Fibroblast of peridontal ligament (primary cell): ENCODE results near the gene JAZF1.

Experiments
- DNase-seq: peaks from one replicate; pipeline ENCODE4 v3.0.0-alpha.2; 2010; ENCODE audit errors: extremely low read depth

JAZF1 gene

DNA sequence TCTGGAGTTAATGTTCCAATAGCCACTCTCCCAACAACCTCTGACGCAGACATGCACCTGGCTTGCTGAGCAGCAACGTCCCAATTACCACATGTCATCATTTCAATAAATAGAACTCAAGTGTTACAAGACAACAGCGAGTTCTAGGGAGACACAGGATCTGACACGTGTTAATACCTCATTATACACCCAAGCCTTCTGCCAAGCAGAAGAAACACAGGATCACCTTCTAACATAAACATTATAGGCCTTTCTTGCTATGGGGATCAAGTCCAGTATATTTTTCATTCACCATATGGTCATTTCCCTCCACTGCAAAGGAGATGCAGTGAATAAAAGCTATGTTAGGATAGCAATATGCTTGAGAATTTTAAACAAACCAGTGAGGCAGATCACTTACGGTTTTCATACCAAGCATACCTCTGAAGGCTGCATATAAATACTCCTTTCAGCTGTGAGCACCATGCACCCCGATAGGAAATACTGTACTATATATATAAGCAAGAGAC is 74.2 kb downstream of the JAZF1 start:
- DNase-seq: peak; percentile 49

- DNase-seq: no peak
Measured at GRCh38 chr7:28105234-28105633, 75.4 kb downstream of the JAZF1 start.

- no peak for DNase-seq
Measured at GRCh38 chr7:28104811-28105210, 75.8 kb downstream of the JAZF1 start.

GRCh38 chr7:28104041-28104541 is 76.5 kb downstream of the JAZF1 start:
- DNase-seq: no peak

GRCh38 chr7:28102797-28103196 is 77.8 kb downstream of the JAZF1 start:
- DNase-seq: peak; percentile 55

DNA sequence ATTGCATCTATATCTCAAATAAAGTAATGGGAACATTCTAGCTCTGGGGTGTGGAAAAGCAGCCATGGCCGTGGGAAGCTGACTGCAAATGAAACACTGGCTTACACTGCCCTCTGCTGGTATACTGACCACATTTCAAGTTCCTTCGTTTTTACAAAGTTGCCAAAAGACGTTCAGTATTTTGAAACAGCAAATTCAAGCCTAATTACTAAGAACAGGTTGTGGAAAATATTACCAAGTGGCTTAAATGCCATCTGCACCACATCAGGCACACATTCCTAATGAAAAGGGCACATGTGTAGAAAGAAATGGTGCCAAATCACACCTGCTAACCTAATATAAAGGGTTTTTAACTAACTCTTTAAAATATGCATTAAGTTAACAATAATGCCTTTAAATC is 83.9 kb downstream of the JAZF1 start:
- peak; percentile 83 for DNase-seq

DNA sequence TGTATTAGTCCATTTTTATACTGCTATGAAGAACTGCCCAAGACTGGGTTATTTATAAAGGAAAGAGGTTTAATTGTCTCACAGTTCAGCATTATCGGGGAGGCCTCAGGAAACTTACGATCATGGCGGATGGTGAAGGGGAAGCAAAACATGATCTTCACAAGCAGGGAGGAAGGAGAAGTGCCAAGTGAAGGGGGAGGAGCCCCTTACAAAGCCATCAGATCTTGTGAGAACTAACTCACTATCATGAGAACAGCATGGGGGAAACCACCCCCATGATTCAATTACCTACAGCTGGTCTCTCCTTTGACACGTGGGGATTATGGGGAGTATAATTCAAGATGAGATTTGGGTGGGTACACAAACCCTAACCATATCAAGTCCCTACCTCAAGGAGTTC is 85.4 kb downstream of the JAZF1 start:
- DNase-seq: no peak

- peak; percentile 70 for DNase-seq
Measured at GRCh38 chr7:28093623-28094232, 86.9 kb downstream of the JAZF1 start.

DNA sequence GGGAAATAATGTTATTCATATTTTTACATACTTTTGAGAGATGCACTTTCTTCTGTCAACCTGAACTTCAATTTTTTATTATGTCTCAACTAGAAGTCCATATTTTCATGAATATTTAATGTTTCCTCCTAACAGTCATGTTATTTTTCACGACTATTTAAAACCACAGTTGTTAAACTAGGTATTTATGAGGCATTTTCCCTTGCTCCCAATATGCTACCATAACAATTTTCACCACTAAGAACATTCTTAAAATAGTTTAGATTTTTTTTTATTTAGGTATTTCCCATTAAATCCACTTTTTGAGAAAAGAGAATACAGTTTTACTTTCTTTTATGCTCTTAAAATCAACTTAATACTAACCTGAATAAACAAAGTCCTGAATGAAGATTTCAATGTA is 89.4 kb downstream of the JAZF1 start:
- no peak for DNase-seq

DNA sequence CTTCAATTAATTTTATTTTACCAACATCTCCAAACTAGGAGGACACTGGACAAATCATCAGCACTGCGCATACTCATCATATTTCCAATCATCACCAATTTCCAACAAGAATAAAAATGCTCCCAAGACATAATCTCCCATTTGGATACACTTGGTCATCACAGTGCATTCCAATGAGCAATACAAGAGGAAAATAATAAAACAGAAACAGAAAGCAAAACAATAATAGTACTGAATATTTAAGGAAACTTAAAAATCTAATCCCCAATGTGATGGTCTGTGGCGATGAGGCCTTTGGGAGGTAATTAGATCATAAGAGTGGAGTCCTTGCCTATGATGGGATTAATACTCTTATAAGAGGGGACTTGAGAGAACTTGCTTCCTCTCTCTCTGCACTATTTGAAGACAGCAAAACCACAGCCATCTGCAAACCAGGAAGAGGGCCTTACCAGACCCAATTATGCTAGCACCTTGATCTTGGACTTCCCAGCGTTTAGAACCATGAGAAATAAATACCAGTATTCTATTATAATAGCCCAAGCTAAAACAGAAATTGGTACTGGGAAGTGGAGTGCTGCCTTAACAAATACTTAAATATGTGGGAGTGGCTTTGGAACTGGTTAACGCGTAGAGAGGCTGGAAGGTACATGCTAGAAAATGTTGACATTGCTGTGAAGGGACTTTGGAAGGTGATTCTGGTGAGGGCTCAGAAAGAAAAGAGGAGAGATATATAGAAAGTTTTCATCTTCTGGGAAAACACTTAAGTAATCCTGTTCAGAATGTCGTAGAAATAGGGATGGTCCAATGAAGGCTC is 91.5 kb downstream of the JAZF1 start:
- DNase-seq: no peak

DNA sequence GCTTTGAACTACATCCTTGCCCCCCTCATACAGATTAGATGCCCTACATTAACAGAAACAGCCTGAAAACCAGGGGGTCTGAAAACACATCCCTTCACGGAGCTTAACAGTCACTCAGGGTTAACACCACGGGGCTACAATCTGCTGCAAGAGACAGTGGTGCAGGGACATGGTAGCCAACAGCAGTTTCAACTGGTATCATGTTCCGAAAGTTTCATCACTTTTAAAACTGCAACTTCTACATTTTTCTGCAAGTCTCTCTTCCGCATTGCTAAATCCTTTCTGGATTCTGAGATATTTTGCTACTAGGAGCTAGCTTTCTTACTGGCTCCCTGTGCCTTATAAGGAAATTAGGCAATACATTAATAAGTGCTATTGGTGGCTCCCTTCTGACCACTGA is 92.6 kb downstream of the JAZF1 start:
- peak; percentile 45 for DNase-seq

- DNase-seq: no peak
Measured at GRCh38 chr7:28086198-28086597, 94.4 kb downstream of the JAZF1 start.

DNA sequence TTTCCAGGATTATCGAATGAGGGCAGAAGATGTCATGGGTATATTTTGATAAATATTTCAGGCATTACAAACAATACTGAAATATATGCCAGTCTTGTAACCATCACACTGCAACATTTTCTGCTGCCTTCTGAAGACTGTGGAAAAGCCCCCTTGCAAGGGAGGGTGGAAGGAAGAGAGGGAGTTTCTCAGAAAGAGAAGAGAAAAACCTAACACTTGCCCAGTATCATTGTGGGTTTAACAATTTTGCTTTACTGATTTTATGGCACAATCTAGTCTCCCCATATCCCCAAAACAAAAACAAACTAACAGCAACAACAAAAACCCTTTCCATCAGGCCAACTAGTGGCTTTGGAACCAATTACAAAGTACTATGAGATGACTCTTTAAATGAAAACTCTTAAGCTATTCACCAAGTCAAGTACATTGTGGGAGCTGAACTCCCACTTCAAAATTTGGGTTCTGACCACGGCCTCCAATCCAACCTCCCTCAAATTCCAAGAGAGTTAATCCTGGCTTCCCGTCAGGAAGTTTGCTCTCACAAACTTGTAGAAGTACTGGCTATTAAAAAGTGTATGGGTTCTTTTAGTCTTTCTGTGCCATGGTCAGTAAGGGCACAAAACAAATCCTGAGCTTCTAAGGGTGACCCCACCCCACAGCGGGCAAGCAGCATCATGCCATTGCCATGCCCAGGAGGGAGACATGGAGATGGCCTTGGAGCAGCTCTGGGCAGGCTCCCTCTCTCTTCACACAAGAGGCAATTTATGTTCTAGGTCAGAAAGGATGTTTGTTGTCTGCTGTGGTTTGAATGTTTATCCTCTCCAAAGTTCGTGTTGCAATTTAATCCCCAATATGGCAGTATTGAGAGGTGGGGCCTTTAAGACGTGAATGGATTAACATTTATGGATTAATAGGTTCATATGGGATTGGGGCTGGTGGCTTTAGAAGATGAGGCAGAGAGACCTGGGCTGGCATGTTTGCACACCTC is 96.3 kb downstream of the JAZF1 start:
- peak; percentile 23 for DNase-seq

DNA sequence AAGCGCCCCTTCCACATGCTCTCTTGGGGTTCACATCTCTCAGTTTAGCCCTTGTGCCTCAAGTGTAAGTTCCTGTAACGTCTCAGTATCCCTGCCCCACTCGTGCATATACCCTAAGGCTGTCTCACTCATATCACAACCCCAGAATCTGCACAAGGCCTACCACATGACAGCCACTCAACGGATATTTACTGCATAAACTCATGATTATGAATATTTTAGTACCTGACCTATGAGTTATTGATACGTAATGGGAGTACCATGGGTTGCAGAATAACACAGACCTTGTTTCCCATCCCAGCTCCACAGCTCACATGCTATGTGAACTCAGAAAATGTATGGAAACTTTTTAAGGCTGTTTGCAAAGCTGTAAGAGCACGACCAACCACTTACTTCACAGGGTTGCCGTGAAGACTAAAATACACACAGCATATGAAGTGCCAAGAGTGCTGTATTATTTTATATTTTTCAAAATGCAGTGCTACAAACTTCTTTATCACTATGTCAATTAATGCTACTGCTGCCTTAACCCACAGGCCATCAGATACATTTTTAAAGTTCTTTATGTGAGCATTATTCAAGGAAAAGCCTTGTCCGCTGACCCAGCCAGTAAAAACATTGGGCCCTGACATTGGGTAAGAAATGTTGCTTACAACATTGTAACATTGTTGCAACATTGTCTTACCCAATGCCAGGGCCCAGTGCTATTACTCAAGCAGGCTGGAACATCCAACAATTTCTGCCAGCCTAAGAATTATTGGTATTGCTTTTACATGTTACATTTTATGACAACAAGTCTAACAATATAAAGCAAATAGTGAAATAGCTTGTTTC is 97.2 kb downstream of the JAZF1 start:
- DNase-seq: peak; percentile 90

DNA sequence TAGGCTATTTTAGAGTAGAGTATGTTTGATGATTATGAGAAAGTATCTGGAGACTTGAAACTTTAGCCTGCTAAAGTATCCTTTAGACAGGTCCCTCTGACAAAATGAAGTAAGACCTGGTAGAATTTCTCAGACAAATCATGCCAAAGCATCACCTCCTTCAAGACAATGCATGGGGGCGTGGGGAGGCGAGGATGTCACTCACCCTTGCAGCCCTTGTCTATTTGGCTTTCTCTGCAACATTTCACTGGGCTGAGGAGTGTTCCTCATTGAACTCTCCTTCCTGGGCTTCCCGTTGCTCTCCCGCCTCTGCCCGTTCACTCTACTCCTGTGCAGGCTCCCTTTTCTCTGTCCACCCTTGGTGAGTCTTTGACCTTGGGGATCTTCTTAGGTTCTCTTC is 98.5 kb downstream of the JAZF1 start:
- no peak for DNase-seq

- DNase-seq: no peak
Measured at GRCh38 chr7:28081016-28081415, 99.6 kb downstream of the JAZF1 start.

DNA sequence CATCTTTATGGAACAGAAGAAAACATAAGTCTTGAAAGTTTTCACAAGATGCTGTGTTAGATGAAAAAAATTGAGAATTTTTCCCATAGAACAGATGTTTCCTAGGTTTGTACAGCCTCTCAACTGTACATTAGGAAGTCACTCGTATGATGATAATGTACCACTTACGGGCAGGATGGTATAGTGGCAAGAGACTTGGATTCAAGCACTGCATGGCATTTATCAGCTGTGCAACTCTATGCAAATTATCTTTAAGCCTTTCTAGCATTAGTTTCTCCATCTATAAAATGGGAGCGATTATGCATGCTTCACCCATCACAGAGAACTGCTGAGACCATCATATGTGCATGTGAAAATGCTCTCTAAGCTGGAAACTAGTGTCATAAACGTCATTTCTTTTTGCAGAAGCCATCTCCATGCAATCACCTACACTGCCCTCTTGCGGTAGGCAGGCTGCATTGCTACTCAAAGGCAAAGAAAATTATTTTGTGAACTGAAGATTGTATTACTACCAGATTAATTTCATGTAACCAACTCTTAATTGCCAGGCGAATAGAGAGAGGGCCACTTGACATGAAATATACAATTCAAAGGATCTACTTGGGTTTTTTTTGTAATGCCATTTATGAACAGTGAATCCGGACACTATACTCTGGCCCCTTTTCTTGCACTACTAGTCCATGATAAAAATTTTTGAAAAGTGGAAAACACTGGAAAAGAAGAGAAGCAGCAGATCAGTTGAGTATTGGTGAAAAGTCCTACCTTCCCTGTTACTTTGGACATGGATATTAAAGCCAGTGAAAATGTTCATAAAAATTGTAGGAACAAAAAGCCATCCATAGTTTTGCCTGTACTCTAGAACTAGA is 102.3 kb downstream of the JAZF1 start:
- peak; percentile 69 for DNase-seq

GRCh38 chr7:28077616-28078015 is 103.0 kb downstream of the JAZF1 start:
- DNase-seq: no peak

DNA sequence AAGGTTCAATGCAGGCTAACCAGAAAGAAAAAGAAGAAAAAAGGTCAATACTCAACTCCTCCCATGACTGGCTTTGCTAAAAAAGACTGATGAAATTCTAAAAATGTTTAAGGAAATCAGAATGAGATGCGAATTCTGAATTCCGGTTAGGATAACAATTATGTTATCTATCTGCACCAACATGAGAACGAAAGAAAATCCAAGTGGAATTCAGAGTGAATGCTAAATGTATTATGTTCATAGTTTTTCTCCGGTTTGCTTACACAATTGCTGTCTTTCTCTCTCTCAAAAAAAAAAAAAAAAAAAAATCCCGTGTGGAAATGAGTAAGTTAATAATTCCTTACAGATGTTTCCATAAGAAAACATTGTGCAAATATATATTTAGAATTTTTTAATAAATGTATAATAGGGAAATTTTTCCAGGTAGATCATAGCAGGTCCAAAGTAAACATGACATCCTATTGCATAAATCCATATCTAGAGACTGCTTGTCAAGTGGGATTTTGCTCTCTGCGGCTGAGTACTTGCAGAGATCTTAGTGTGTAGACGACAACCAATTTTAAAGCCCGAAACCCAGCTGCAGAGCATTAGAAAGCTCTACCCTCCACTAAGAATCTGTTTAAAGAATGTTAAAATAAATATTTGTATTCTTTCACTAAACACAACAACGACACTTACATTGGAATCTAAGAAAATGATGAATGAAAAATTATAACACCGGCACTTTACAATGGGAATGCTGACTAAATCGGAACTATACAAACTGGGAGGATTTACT is 104.0 kb downstream of the JAZF1 start:
- peak; percentile 29 for DNase-seq
